ENCODE measurements around the gene SPTB.

The SPTB gene

GRCh38 chr14:64764641-64765520 is 114.8 kb downstream of the SPTB start:
- Histone ChIP-seq H3K9me3 (ENCODE audit: control insufficient read depth, low read length) (no peaks in the 10 kb centered on the region), H3K36me3 (ENCODE audit: control insufficient read depth in 1 of 2, insufficient read depth in 2 of 2, low read depth in 1 of 2, low read length in 2 of 2) (no peaks in the 10 kb centered on the region), H3K14ac (ENCODE audit: low read length in 2 of 2) (peak overlapping the region in 1 of 2 experiments; percentile 36), H3K27ac (ENCODE audit: low read length, poor library complexity, severe bottlenecking) (peak overlapping the region; percentile 51), H4K91ac (ENCODE audit: low read length) (peak overlapping the region; percentile 14), H3K4me2 (ENCODE audit: low read length, poor library complexity, severe bottlenecking) (peak overlapping the region; percentile 79), H3K27me3 (ENCODE audit: control insufficient read depth in 1 of 2, insufficient read depth in 1 of 2, low read length in 2 of 2) (peaks cover 0 to 39% of the 10 kb centered on the region in 2 experiments), H3K4ac (ENCODE audit: low read depth in 1 of 2, low read length in 2 of 2) (peak overlapping the region in 1 of 2 experiments; percentile 37), H2BK12ac (ENCODE audit: low read length in 2 of 2) (peak overlapping the region; percentile 34 to 70), H3K23ac (ENCODE audit: low read length in 2 of 2) (no peak overlapping the region), H3K4me1 (ENCODE audit: control insufficient read depth, insufficient read depth, low read depth, low read length) (peaks cover 47% of the 10 kb centered on the region), H2BK5ac (ENCODE audit: low read depth, low read length, poor library complexity, severe bottlenecking) (no peak overlapping the region), H3K18ac (ENCODE audit: low read depth in 1 of 2, low read length in 2 of 2) (peak overlapping the region in 1 of 2 experiments; percentile 83), H4K8ac (ENCODE audit: low read length) (peak overlapping the region; percentile 86), H2AK5ac (ENCODE audit: low read length, severe bottlenecking) (peak overlapping the region; percentile 23), H2BK15ac (ENCODE audit: low read depth, poor library complexity, severe bottlenecking) (peak overlapping the region; percentile 66), H3K4me3 (ENCODE audit: insufficient read depth in 1 of 2, low read depth in 1 of 2, low read length in 2 of 2) (peak overlapping the region in 1 of 2 experiments; percentile 61), H3K79me1 (replicated peaks; ENCODE audit: low read length, poor library complexity, severe bottlenecking) (no peaks in the 10 kb centered on the region), H2AFZ (ENCODE audit: low read depth, low read length) (peak overlapping the region; percentile 93), H2BK120ac (ENCODE audit: low read depth, low read length) (no peak overlapping the region), H3K9ac (ENCODE audit: low read length) (peak overlapping the region; percentile 35)
- peak; percentile 86 for DNase-seq
- 36% methylated on average over 22 of the region's 29 CpGs for WGBS

- Histone ChIP-seq H3K36me3 (ENCODE audit: control insufficient read depth in 1 of 2, insufficient read depth in 2 of 2, low read depth in 1 of 2, low read length in 2 of 2) (no peaks in the 10 kb centered on the region), H2BK15ac (ENCODE audit: low read depth, poor library complexity, severe bottlenecking) (peak overlapping the region; percentile 92), H4K8ac (ENCODE audit: low read length) (peak overlapping the region; percentile 67), H3K14ac (ENCODE audit: low read length in 2 of 2) (no peak overlapping the region), H3K4me1 (ENCODE audit: control insufficient read depth, insufficient read depth, low read depth, low read length) (peaks cover 56% of the 10 kb centered on the region), H3K4me3 (ENCODE audit: insufficient read depth in 1 of 2, low read depth in 1 of 2, low read length in 2 of 2) (peak overlapping the region in 1 of 2 experiments; percentile 61), H2AFZ (ENCODE audit: low read depth, low read length) (peak overlapping the region; percentile 93), H3K9me3 (ENCODE audit: control insufficient read depth, low read length) (no peaks in the 10 kb centered on the region), H2BK120ac (ENCODE audit: low read depth, low read length) (no peak overlapping the region), H3K18ac (ENCODE audit: low read depth in 1 of 2, low read length in 2 of 2) (peak overlapping the region in 1 of 2 experiments; percentile 56), H3K27me3 (ENCODE audit: control insufficient read depth in 1 of 2, insufficient read depth in 1 of 2, low read length in 2 of 2) (peaks cover 0 to 40% of the 10 kb centered on the region in 2 experiments), H2BK5ac (ENCODE audit: low read depth, low read length, poor library complexity, severe bottlenecking) (no peak overlapping the region), H2AK5ac (ENCODE audit: low read length, severe bottlenecking) (peak overlapping the region; percentile 23), H3K79me1 (replicated peaks; ENCODE audit: low read length, poor library complexity, severe bottlenecking) (peaks cover 2% of the 10 kb centered on the region), H3K27ac (ENCODE audit: low read length, poor library complexity, severe bottlenecking) (peak overlapping the region; percentile 51), H3K9ac (ENCODE audit: low read length) (peak overlapping the region; percentile 35), H4K91ac (ENCODE audit: low read length) (peak overlapping the region; percentile 14), H2BK12ac (ENCODE audit: low read length in 2 of 2) (peak overlapping the region; percentile 34 to 70), H3K4ac (ENCODE audit: low read depth in 1 of 2, low read length in 2 of 2) (peak overlapping the region in 1 of 2 experiments; percentile 3), H3K23ac (ENCODE audit: low read length in 2 of 2) (no peak overlapping the region), H3K4me2 (ENCODE audit: low read length, poor library complexity, severe bottlenecking) (peak overlapping the region; percentile 79)
- DNase-seq, result peak; percentile 80
- 55% methylated on average over 18 of the region's 18 CpGs for WGBS
These were observed 115.7 kb downstream of the SPTB start for GRCh38 chr14:64763801-64764621.

- peaks cover 59% of the 10 kb centered on the region for H3K4me1 ChIP-seq (ENCODE audit: control insufficient read depth, insufficient read depth, low read depth, low read length)
- H3K4me2 ChIP-seq (ENCODE audit: low read length, poor library complexity, severe bottlenecking), result no peak overlapping the region
- H3K79me1 ChIP-seq (replicated peaks; ENCODE audit: low read length, poor library complexity, severe bottlenecking), result peaks cover 2% of the 10 kb centered on the region
- peak overlapping the region; percentile 61 for H3K27ac ChIP-seq (ENCODE audit: low read length, poor library complexity, severe bottlenecking)
- H3K23ac ChIP-seq (ENCODE audit: low read length in 2 of 2), result no peak overlapping the region
- no peak overlapping the region for H2BK15ac ChIP-seq (ENCODE audit: low read depth, poor library complexity, severe bottlenecking)
- no peak overlapping the region for H2BK5ac ChIP-seq (ENCODE audit: low read depth, low read length, poor library complexity, severe bottlenecking)
- no peak for DNase-seq
- no peak overlapping the region for H3K4ac ChIP-seq (ENCODE audit: low read depth in 1 of 2, low read length in 2 of 2)
- no peak overlapping the region for H3K9ac ChIP-seq (ENCODE audit: low read length)
- no peak overlapping the region for H2BK120ac ChIP-seq (ENCODE audit: low read depth, low read length)
- no peak overlapping the region for H2AFZ ChIP-seq (ENCODE audit: low read depth, low read length)
- H3K4me3 ChIP-seq (ENCODE audit: insufficient read depth in 1 of 2, low read depth in 1 of 2, low read length in 2 of 2), result no peak overlapping the region
- H3K9me3 ChIP-seq (ENCODE audit: control insufficient read depth, low read length), result no peaks in the 10 kb centered on the region
- H3K36me3 ChIP-seq (ENCODE audit: control insufficient read depth in 1 of 2, insufficient read depth in 2 of 2, low read depth in 1 of 2, low read length in 2 of 2), result no peaks in the 10 kb centered on the region
- H3K18ac ChIP-seq (ENCODE audit: low read depth in 1 of 2, low read length in 2 of 2), result peak overlapping the region in 1 of 2 experiments; percentile 9
- H3K27me3 ChIP-seq (ENCODE audit: control insufficient read depth in 1 of 2, insufficient read depth in 1 of 2, low read length in 2 of 2), result peaks cover 0 to 36% of the 10 kb centered on the region in 2 experiments
- peak overlapping the region; percentile 38 for H2AK5ac ChIP-seq (ENCODE audit: low read length, severe bottlenecking)
- H4K91ac ChIP-seq (ENCODE audit: low read length), result peak overlapping the region; percentile 67
- H2BK12ac ChIP-seq (ENCODE audit: low read length in 2 of 2), result peak overlapping the region in 1 of 2 experiments; percentile 64
- WGBS, result 86% methylated on average over 11 of the region's 11 CpGs
- no peak overlapping the region for H4K8ac ChIP-seq (ENCODE audit: low read length)
- H3K14ac ChIP-seq (ENCODE audit: low read length in 2 of 2), result no peak overlapping the region
These were observed 116.5 kb downstream of the SPTB start for GRCh38 chr14:64763085-64763782.
